K562 (cell line): ENCODE results near the gene LASP1. TPM values are rescaled to one million over a fixed set of nuclear protein-coding genes. Genes with fewer than 3 reads are reported as not detected.

Source experiments
- ADNP ChIP-seq: fragments of 200-800 bp; sonication (Bioruptor generic); IDR thresholded peaks from 2 replicates; pipeline ENCODE4 v1.6.1; 2016; ENCODE audit warnings: missing genetic modification characterization, missing compliant biosample characterization
- ARID2 ChIP-seq: fragments of 450-650 bp; IDR thresholded peaks from 2 replicates; pipeline ENCODE4 v1.6.1; 2017; ENCODE audit warnings: antibody characterized with exemption, mild to moderate bottlenecking
- BRD4 ChIP-seq: fragments of 200-600 bp; sonication (generic); IDR thresholded peaks from 2 replicates; pipeline ENCODE4 v1.6.1; 2017; ENCODE audit warnings: inconsistent platforms
- EP400 ChIP-seq: fragments of 450-650 bp; IDR thresholded peaks from 2 replicates; pipeline ENCODE4 v1.6.1; 2017; ENCODE audit warnings: antibody characterized with exemption, mild to moderate bottlenecking, moderate library complexity
- NFE2 ChIP-seq: IDR thresholded peaks from 2 replicates; pipeline ENCODE4 v1.6.1; 2014; ENCODE audit warnings: antibody characterized with exemption, low read depth
- SMARCA4 ChIP-seq: fragments of 450-650 bp; IDR thresholded peaks from 2 replicates; pipeline ENCODE4 v1.6.1; 2016
- SNRNP70 ChIP-seq: fragments of 200-400 bp; formaldehyde crosslinking; optimal IDR thresholded peaks from 2 replicates; pipeline ENCODE3; 2017; ENCODE audit warnings: low read depth, low read length
- SRSF1 ChIP-seq: fragments of 200-400 bp; formaldehyde crosslinking; IDR thresholded peaks from 2 replicates; pipeline ENCODE4 v1.6.1; 2017; ENCODE audit warnings: mild to moderate bottlenecking, low read depth, low read length, moderate library complexity
- ZC3H11A ChIP-seq: IDR thresholded peaks from 2 replicates; pipeline ENCODE4 v1.6.1; 2012; ENCODE audit warnings: low read depth, low read length, improper control_type of control experiment
- ZFP36 ChIP-seq: fragments of 150-350 bp; IDR thresholded peaks from 2 replicates; pipeline ENCODE4 v1.6.1; 2018; ENCODE audit warnings: low read length, low read depth; ENCODE audit not compliant: partially characterized antibody
- polyA plus RNA-seq, 8 experiments: library from polyadenylated mRNA; depleted of rRNA in 4 of 8; stranded (reverse) in 5 of 8; unstranded in 3 of 8; fragments of >200 nt; fragmentation: Nextera tagmentation in 2 of 8; fragmentation: Illumina TruSeq in 1 of 8; extraction: Ambion mirVana in 2 of 8; extraction: Trizol in 1 of 8; gene quantifications; 2 replicates each; pipeline versions ENCODE4 v1.2.1 to v1.2.3, GENCODE V29; 2011 to 2014; ENCODE audit warnings: inconsistent platforms in 1 of 8, missing spikeins in 1 of 8
- total RNA-seq, 7 experiments: library from RNA; depleted of rRNA in 6 of 7; stranded (reverse); fragments of >200 nt in 6 of 7; fragmentation: Illumina TruSeq in 2 of 7; extraction: Trizol in 2 of 7; gene quantifications; 2 replicates each; pipeline versions ENCODE4 v1.2.1 to v1.2.3, GENCODE V29; 2011 to 2021; ENCODE audit warnings: low replicate concordance in 1 of 7
- TF ChIP-seq, protein P1 (sequence below): fragments of 250-450 bp; sonication (Bioruptor Pico); IDR thresholded peaks from 2 replicates; pipeline ENCODE4 v1.5.1; 2021; ENCODE audit warnings: mild to moderate bottlenecking
- TF ChIP-seq, protein P2 (sequence below): IDR thresholded peaks from 2 replicates; pipeline ENCODE4 v1.6.1; 2012; ENCODE audit warnings: low read depth, low read length, improper control_type of control experiment, borderline replicate concordance
- TF ChIP-seq, protein P3 (sequence below): fragments of 250-450 bp; sonication (Bioruptor Pico); IDR thresholded peaks from 2 replicates; pipeline ENCODE4 v1.9.0; 2021; ENCODE audit warnings: mild to moderate bottlenecking, inconsistent platforms
- TF ChIP-seq, protein P4 (sequence below): sonication (generic); formaldehyde crosslinking; IDR thresholded peaks from 2 replicates; pipeline ENCODE4 v1.8.0; 2022; ENCODE audit warnings: mild to moderate bottlenecking, missing genetic modification reagents
- TF ChIP-seq, protein P5 (sequence below): sonication (generic); formaldehyde crosslinking; IDR thresholded peaks from 2 replicates; pipeline ENCODE4 v1.4.0; 2020; ENCODE audit warnings: mild to moderate bottlenecking, missing genetic modification reagents

LASP1 gene
- total and polyA plus RNA-seq, 9 of the 15 experiments (the other 6 are each of a cell fraction or from before 2014, with no cell fraction given), result 23.0 to 125 (median 55.3) TPM

DNA sequence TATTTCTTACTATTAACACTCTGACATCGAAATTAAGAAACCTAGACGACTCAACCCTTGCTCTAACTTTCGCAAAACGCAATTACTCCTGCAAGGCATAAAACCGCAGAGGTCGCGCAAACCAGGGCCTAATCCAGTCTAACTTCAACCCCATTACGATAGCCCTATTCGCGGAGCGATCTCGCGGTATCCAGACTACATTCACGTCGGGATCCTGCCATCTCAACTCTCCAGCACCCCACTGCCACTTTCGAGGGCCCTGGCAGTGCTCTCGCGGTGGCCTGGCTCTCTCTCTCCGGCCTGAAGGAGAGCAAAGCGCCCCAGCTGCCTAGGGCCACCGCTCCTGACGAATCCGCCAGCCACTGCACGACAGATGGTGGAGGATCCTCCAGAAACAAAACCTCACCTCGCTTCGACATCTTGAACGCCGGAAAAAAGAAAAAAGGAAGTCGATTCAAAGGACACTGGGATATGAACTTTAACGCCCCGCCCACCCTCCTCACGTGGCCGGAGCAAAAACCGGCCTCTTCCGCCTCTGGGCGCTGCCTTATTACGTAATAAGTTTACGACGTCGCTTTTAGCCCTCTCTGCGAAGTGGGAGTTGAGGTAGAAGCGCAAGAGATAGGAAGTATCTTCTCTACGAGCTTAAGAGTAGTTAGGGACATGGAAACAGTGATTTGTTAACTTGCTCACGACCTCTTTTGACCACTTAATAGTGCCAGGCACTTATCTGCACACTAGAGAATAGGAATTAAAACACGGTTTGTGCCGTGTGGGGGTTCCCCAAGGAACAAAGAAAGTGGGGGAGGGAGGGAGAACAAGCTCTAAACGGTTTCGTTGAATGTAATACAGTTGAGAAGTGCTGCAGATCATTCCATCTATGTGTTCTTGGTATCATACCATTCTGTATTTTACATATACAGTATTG, 16.3 kb upstream of the LASP1 start, which contains the start of gene RPL23 (continued):
- TF ChIP-seq EP400, result peak; percentile 99
- TF ChIP-seq NFE2, result no peak
- no peak for TF ChIP-seq SNRNP70
- no peak for TF ChIP-seq SMARCA4
- TF ChIP-seq ARID2, result no peak
- TF ChIP-seq, protein P1, sequence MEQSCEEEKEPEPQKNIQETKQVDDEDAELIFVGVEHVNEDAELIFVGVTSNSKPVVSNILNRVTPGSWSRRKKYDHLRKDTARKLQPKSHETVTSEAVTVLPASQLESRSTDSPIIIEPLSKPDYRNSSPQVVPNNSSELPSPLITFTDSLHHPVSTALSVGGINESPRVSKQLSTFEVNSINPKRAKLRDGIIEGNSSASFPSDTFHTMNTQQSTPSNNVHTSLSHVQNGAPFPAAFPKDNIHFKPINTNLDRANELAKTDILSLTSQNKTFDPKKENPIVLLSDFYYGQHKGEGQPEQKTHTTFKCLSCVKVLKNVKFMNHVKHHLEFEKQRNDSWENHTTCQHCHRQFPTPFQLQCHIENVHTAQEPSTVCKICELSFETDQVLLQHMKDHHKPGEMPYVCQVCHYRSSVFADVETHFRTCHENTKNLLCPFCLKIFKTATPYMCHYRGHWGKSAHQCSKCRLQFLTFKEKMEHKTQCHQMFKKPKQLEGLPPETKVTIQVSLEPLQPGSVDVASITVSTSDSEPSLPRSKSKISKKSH (CRISPR knock-in tag), result no peak
- TF ChIP-seq, protein P2, sequence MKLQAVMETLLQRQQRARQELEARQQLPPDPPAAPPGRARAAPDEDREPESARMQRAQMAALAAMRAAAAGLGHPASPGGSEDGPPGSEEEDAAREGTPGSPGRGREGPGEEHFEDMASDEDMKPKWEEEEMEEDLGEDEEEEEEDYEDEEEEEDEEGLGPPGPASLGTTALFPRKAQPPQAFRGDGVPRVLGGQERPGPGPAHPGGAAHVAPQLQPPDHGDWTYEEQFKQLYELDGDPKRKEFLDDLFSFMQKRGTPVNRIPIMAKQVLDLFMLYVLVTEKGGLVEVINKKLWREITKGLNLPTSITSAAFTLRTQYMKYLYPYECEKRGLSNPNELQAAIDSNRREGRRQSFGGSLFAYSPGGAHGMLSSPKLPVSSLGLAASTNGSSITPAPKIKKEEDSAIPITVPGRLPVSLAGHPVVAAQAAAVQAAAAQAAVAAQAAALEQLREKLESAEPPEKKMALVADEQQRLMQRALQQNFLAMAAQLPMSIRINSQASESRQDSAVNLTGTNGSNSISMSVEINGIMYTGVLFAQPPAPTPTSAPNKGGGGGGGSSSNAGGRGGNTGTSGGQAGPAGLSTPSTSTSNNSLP, result 0 out of 2 replicates have a peak, but pooled peaks have one; percentile 14
- TF ChIP-seq, protein P3, sequence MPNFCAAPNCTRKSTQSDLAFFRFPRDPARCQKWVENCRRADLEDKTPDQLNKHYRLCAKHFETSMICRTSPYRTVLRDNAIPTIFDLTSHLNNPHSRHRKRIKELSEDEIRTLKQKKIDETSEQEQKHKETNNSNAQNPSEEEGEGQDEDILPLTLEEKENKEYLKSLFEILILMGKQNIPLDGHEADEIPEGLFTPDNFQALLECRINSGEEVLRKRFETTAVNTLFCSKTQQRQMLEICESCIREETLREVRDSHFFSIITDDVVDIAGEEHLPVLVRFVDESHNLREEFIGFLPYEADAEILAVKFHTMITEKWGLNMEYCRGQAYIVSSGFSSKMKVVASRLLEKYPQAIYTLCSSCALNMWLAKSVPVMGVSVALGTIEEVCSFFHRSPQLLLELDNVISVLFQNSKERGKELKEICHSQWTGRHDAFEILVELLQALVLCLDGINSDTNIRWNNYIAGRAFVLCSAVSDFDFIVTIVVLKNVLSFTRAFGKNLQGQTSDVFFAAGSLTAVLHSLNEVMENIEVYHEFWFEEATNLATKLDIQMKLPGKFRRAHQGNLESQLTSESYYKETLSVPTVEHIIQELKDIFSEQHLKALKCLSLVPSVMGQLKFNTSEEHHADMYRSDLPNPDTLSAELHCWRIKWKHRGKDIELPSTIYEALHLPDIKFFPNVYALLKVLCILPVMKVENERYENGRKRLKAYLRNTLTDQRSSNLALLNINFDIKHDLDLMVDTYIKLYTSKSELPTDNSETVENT (CRISPR knock-in tag), result no peak
- TF ChIP-seq ZC3H11A, result no peak
- no peak for TF ChIP-seq ADNP (tag)
- TF ChIP-seq, protein P4, sequence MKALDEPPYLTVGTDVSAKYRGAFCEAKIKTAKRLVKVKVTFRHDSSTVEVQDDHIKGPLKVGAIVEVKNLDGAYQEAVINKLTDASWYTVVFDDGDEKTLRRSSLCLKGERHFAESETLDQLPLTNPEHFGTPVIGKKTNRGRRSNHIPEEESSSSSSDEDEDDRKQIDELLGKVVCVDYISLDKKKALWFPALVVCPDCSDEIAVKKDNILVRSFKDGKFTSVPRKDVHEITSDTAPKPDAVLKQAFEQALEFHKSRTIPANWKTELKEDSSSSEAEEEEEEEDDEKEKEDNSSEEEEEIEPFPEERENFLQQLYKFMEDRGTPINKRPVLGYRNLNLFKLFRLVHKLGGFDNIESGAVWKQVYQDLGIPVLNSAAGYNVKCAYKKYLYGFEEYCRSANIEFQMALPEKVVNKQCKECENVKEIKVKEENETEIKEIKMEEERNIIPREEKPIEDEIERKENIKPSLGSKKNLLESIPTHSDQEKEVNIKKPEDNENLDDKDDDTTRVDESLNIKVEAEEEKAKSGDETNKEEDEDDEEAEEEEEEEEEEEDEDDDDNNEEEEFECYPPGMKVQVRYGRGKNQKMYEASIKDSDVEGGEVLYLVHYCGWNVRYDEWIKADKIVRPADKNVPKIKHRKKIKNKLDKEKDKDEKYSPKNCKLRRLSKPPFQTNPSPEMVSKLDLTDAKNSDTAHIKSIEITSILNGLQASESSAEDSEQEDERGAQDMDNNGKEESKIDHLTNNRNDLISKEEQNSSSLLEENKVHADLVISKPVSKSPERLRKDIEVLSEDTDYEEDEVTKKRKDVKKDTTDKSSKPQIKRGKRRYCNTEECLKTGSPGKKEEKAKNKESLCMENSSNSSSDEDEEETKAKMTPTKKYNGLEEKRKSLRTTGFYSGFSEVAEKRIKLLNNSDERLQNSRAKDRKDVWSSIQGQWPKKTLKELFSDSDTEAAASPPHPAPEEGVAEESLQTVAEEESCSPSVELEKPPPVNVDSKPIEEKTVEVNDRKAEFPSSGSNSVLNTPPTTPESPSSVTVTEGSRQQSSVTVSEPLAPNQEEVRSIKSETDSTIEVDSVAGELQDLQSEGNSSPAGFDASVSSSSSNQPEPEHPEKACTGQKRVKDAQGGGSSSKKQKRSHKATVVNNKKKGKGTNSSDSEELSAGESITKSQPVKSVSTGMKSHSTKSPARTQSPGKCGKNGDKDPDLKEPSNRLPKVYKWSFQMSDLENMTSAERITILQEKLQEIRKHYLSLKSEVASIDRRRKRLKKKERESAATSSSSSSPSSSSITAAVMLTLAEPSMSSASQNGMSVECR (CRISPR knock-in tag), result peak; percentile 75; the same call in 1 of the 2 replicates
- no peak for TF ChIP-seq SRSF1
- peak; percentile 86 for TF ChIP-seq BRD4
- TF ChIP-seq, protein P5, sequence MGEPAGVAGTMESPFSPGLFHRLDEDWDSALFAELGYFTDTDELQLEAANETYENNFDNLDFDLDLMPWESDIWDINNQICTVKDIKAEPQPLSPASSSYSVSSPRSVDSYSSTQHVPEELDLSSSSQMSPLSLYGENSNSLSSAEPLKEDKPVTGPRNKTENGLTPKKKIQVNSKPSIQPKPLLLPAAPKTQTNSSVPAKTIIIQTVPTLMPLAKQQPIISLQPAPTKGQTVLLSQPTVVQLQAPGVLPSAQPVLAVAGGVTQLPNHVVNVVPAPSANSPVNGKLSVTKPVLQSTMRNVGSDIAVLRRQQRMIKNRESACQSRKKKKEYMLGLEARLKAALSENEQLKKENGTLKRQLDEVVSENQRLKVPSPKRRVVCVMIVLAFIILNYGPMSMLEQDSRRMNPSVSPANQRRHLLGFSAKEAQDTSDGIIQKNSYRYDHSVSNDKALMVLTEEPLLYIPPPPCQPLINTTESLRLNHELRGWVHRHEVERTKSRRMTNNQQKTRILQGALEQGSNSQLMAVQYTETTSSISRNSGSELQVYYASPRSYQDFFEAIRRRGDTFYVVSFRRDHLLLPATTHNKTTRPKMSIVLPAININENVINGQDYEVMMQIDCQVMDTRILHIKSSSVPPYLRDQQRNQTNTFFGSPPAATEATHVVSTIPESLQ (CRISPR knock-in tag), result no peak
- no peak for TF ChIP-seq ZFP36
